ENCODE data around the gene MAPKAPK2. TPM values are rescaled to one million over a fixed set of nuclear protein-coding genes. Genes with fewer than 3 reads are reported as not detected.
"Not testable (repeated sequence)": the region's sequence is repeated elsewhere in the genome, so short reads cannot be mapped to it uniquely, and the experiment has no call there.

MAPKAPK2 gene
- total RNA-seq, 1 experiment from 2014 or later = 72.4 TPM

GRCh38 chr1:206774093-206774492, 89.4 kb downstream of the MAPKAPK2 start:
- Histone ChIP-seq H3K27ac (ENCODE audit: low read length) (no peak overlapping the region), H3K36me3 (ENCODE audit: control insufficient read depth, insufficient read depth, low read length) (no peaks in the 10 kb centered on the region), H3K4me1 (ENCODE audit: control insufficient read depth, insufficient read depth, low read length) (no peaks in the 10 kb centered on the region), H3K9me3 (ENCODE audit: control insufficient read depth, insufficient read depth, low read depth, low read length) (no peaks in the 10 kb centered on the region), H3K4me3 (ENCODE audit: low read depth in 2 of 2, low read length in 2 of 2) (no peak overlapping the region), H3K27me3 (ENCODE audit: control insufficient read depth, insufficient read depth, low read length) (peaks cover 27% of the 10 kb centered on the region)
- POLR2A ChIA-PET = no interaction called here
- in situ Hi-C loops (cut with HindIII; ENCODE audit: low pct_unique_long_range_greater_than_20kb, low sequenced_read_pairs) (no loop called here), intact Hi-C loops (cut with micrococcal nuclease; ENCODE audit: unreplicated experiment) (no loop called here)
- BruUV-seq (replicated peaks) = no TSS peak
- no peak for DNase-seq (ENCODE audit: low read depth, low spot score)
- ATAC-seq = no peak
- TF ChIP-seq SIN3A (IDR thresholded peaks at IDR 0.05; ENCODE audit: borderline replicate concordance, insufficient read depth, low read depth, low read length) (no peak), REST (IDR thresholded peaks at IDR 0.05; ENCODE audit: insufficient read depth in 1 of 2, low read depth in 2 of 2, low read length in 1 of 2) (no peak), POLR2AphosphoS5 (IDR thresholded peaks at IDR 0.05; ENCODE audit: low read depth, low read length) (no peak), TCF7L2 (IDR thresholded peaks at IDR 0.05; ENCODE audit: low read depth, low read length) (no peak), CTCF (IDR thresholded peaks at IDR 0.05) (no peak)
- CTCF ChIA-PET = no interaction called here

GRCh38 chr1:206776229-206776628, 91.5 kb downstream of the MAPKAPK2 start:
- ChIA-PET POLR2A (interaction anchor here (0.6 kb wide), 2 partner anchors 11 to 38 kb away, joined by 4 to 9 read pairs; no protein-coding TSS in a partner anchor), CTCF (interaction anchor here (0.7 kb wide), 2 partner anchors 35 to 166 kb away, joined by 3 to 14 read pairs; no protein-coding TSS in a partner anchor)
- H3K27me3 ChIP-seq (ENCODE audit: control insufficient read depth, insufficient read depth, low read length) = peaks cover 23% of the 10 kb centered on the region
- H3K36me3 ChIP-seq (ENCODE audit: control insufficient read depth, insufficient read depth, low read length) = no peaks in the 10 kb centered on the region
- intact Hi-C loops (cut with micrococcal nuclease; ENCODE audit: unreplicated experiment) (no loop called here), in situ Hi-C loops (cut with HindIII; ENCODE audit: low pct_unique_long_range_greater_than_20kb, low sequenced_read_pairs) (no loop called here)
- H3K9me3 ChIP-seq (ENCODE audit: control insufficient read depth, insufficient read depth, low read depth, low read length) = no peaks in the 10 kb centered on the region
- H3K4me1 ChIP-seq (ENCODE audit: control insufficient read depth, insufficient read depth, low read length) = no peaks in the 10 kb centered on the region
- TF ChIP-seq TCF7L2 (IDR thresholded peaks at IDR 0.05; ENCODE audit: low read depth, low read length) = no peak
- no peak overlapping the region for H3K27ac ChIP-seq (ENCODE audit: low read length)
- no peak for DNase-seq (ENCODE audit: low read depth, low spot score)
- BruUV-seq (replicated peaks) = no TSS peak
- H3K4me3 ChIP-seq (ENCODE audit: low read depth in 2 of 2, low read length in 2 of 2) = no peak overlapping the region
- ATAC-seq = no peak

- TF ChIP-seq POLR2AphosphoS5 (IDR thresholded peaks at IDR 0.05; ENCODE audit: low read depth, low read length) (no peak), SIN3A (IDR thresholded peaks at IDR 0.05; ENCODE audit: borderline replicate concordance, insufficient read depth, low read depth, low read length) (no peak), CTCF (IDR thresholded peaks at IDR 0.05) (no peak), TCF7L2 (IDR thresholded peaks at IDR 0.05; ENCODE audit: low read depth, low read length) (no peak), REST (IDR thresholded peaks at IDR 0.05; ENCODE audit: insufficient read depth in 1 of 2, low read depth in 2 of 2, low read length in 1 of 2) (no peak)
- no TSS peak for BruUV-seq (replicated peaks)
- intact Hi-C loops (cut with micrococcal nuclease; ENCODE audit: unreplicated experiment) (no loop called here), in situ Hi-C loops (cut with HindIII; ENCODE audit: low pct_unique_long_range_greater_than_20kb, low sequenced_read_pairs) (no loop called here)
- ATAC-seq = no peak
- peaks cover 13% of the 10 kb centered on the region for H3K27me3 ChIP-seq (ENCODE audit: control insufficient read depth, insufficient read depth, low read length)
- no peaks in the 10 kb centered on the region for H3K4me1 ChIP-seq (ENCODE audit: control insufficient read depth, insufficient read depth, low read length)
- DNase-seq (ENCODE audit: low read depth, low spot score) = no peak
- H3K9me3 ChIP-seq (ENCODE audit: control insufficient read depth, insufficient read depth, low read depth, low read length) = no peaks in the 10 kb centered on the region
- no peaks in the 10 kb centered on the region for H3K36me3 ChIP-seq (ENCODE audit: control insufficient read depth, insufficient read depth, low read length)
- CTCF ChIA-PET = no interaction called here
- no peak overlapping the region for H3K4me3 ChIP-seq (ENCODE audit: low read depth in 2 of 2, low read length in 2 of 2)
- H3K27ac ChIP-seq (ENCODE audit: low read length) = no peak overlapping the region
- POLR2A ChIA-PET = no interaction called here
Measured at GRCh38 chr1:206778031-206778430, 93.3 kb downstream of the MAPKAPK2 start.

- intact Hi-C loops (cut with micrococcal nuclease; ENCODE audit: unreplicated experiment); H3K9me3 ChIP-seq (ENCODE audit: control insufficient read depth, insufficient read depth, low read depth, low read length); H3K4me1 ChIP-seq (ENCODE audit: control insufficient read depth, insufficient read depth, low read length); BruUV-seq (replicated peaks); H3K27ac ChIP-seq (ENCODE audit: low read length); CTCF ChIA-PET; H3K4me3 ChIP-seq (ENCODE audit: low read depth in 2 of 2, low read length in 2 of 2); in situ Hi-C loops (cut with HindIII; ENCODE audit: low pct_unique_long_range_greater_than_20kb, low sequenced_read_pairs); H3K36me3 ChIP-seq (ENCODE audit: control insufficient read depth, insufficient read depth, low read length); DNase-seq (ENCODE audit: low read depth, low spot score); ATAC-seq; POLR2A ChIA-PET: not testable (repeated sequence)
- H3K27me3 ChIP-seq (ENCODE audit: control insufficient read depth, insufficient read depth, low read length) = peaks cover 13% of the 10 kb centered on the region
Measured at GRCh38 chr1:206778911-206779310, 94.2 kb downstream of the MAPKAPK2 start.
